Daoy (cell line): Measurements from ENCODE around the gene KLHL10. TPM values are rescaled to one million over a fixed set of nuclear protein-coding genes. Genes with fewer than 3 reads are reported as not detected.

Source experiments
- DNase-seq: peaks from one replicate; pipeline ENCODE4 v3.0.0-alpha.2; 2015; ENCODE audit warnings: low read depth
- total RNA-seq: library from RNA; depleted of rRNA; stranded (reverse); fragments of >200 nt; shearing (Covaris generic); gene quantifications from 2 replicates; pipeline ENCODE4 v1.2.3, GENCODE V29; 2014; rRNA removed

KLHL10 gene
- total RNA-seq, 1 experiment from 2014 or later = 0.74 TPM

GRCh38 chr17:41894791-41895331 lies 57.2 kb downstream of the KLHL10 start:
- DNase-seq = no peak

- DNase-seq = no peak
Measured at GRCh38 chr17:41895617-41896016, 58.0 kb downstream of the KLHL10 start.

- DNase-seq = no peak
Measured at GRCh38 chr17:41896726-41897125, 59.1 kb downstream of the KLHL10 start.

Other genes starting within 250 kb of the KLHL10 start
- gene KRT16, start 225.1 kb upstream of the KLHL10 start, total RNA-seq = 1.0 TPM in 1 of 2 replicates, not detected in the other
- 276 and 317 TPM in 2 replicates for gene KRT17, start 213.2 kb upstream of the KLHL10 start, total RNA-seq
- gene EIF1, start 148.9 kb upstream of the KLHL10 start, total RNA-seq = 78.2 and 85.4 TPM in 2 replicates
- not detected in 2 replicates for gene GAST, start 125.5 kb upstream of the KLHL10 start, total RNA-seq
- 0.11 TPM in 1 of 2 replicates, not detected in the other for gene HAP1, start 103.2 kb upstream of the KLHL10 start, total RNA-seq
- gene JUP, start 51.1 kb upstream of the KLHL10 start, total RNA-seq = 32.6 and 36.3 TPM in 2 replicates
- 44.4 and 60.9 TPM in 2 replicates for gene P3H4, start 25.9 kb upstream of the KLHL10 start, total RNA-seq
- 123 and 139 TPM in 2 replicates for gene FKBP10, start 24.8 kb upstream of the KLHL10 start, total RNA-seq
- 67.6 and 79.3 TPM in 2 replicates for gene NT5C3B, start 1.6 kb upstream of the KLHL10 start, total RNA-seq
- 26.8 and 27.8 TPM in 2 replicates for gene KLHL11, start 27.6 kb downstream of the KLHL10 start, total RNA-seq
- gene ACLY, start 81.1 kb downstream of the KLHL10 start, total RNA-seq = 115 and 124 TPM in 2 replicates
- gene ODAD4, start 92.8 kb downstream of the KLHL10 start, total RNA-seq = 0.42 and 2.8 TPM in 2 replicates
- 39.5 and 41.6 TPM in 2 replicates for gene CNP, start 129.0 kb downstream of the KLHL10 start, total RNA-seq
- 148 and 155 TPM in 2 replicates for gene DNAJC7, start 179.6 kb downstream of the KLHL10 start, total RNA-seq
- 40.7 and 42.1 TPM in 2 replicates for gene NKIRAS2, start 182.3 kb downstream of the KLHL10 start, total RNA-seq
- 0.23 and 0.30 TPM in 2 replicates for gene C17orf113, start 212.8 kb downstream of the KLHL10 start, total RNA-seq